IMR-90 (cell line): ENCODE results near the gene DLL1. TPM values are rescaled to one million over a fixed set of nuclear protein-coding genes. Genes with fewer than 3 reads are reported as not detected.

Source experiments
- ATAC-seq: fragments of 200-7000 bp; cut with Tn5 transposase; 2 replicates; pipeline ENCODE4 v1.9.1; 2020; ENCODE audit warnings: low read depth, mild to moderate bottlenecking, moderate library complexity
- BruUV-seq: library from RNA; stranded (reverse); fragments of 400-500 nt; replicated peaks from 2 replicates; lab custom pipeline; 2021; lab: Mats Ljungman, UMichigan
- CTCF ChIA-PET: fragments of 300-600 bp; formaldehyde crosslinking; extraction: SDS; loops from one replicate; lab custom pipeline; 2021; ENCODE audit warnings: antibody characterized with exemption; lab: Yijun Ruan, JAX
- POLR2A ChIA-PET: fragments of 300-600 bp; sonication (Branson Sonifier 250); formaldehyde crosslinking; loops from one replicate; lab custom pipeline; 2022; ENCODE audit warnings: antibody characterized with exemption; ENCODE audit not compliant: unreplicated experiment; lab: Charles Lee
- DNase-seq: peaks from one replicate; pipeline ENCODE4 v3.0.0; 2013
- H2AFZ ChIP-seq: replicated peaks from 2 replicates; pipeline ENCODE3; 2013; ENCODE audit warnings: low read length, mild to moderate bottlenecking; ENCODE audit not compliant: poor library complexity
- H2AK5ac ChIP-seq: 2 replicates; pipeline ENCODE4 v1.6.1; 2013; ENCODE audit warnings: low read depth, low read length, inconsistent platforms
- H2AK9ac ChIP-seq: replicated peaks from 2 replicates; pipeline ENCODE3; 2013; ENCODE audit warnings: mild to moderate bottlenecking, low read depth, low read length, moderate library complexity; ENCODE audit not compliant: poor library complexity
- H2BK120ac ChIP-seq: 2 replicates; pipeline ENCODE4 v1.6.1; 2013; ENCODE audit warnings: low read depth, low read length, inconsistent platforms
- H2BK15ac ChIP-seq: 3 replicates; pipeline ENCODE4 v1.6.1; 2013; ENCODE audit warnings: low read depth, low read length, inconsistent platforms
- H2BK20ac ChIP-seq: 2 replicates; pipeline ENCODE4 v1.6.1; 2013; ENCODE audit warnings: low read depth, mild to moderate bottlenecking, inconsistent platforms, low read length, moderate library complexity
- H2BK5ac ChIP-seq: 2 replicates; pipeline ENCODE4 v1.6.1; 2013; ENCODE audit warnings: mild to moderate bottlenecking, low read depth, low read length, inconsistent platforms; ENCODE audit not compliant: poor library complexity, severe bottlenecking
- H3K14ac ChIP-seq: replicated peaks from 2 replicates; pipeline ENCODE4 v1.6.1; 2013; ENCODE audit warnings: low read depth, low read length, inconsistent platforms
- H3K18ac ChIP-seq: 2 replicates; pipeline ENCODE4 v1.6.1; 2013; ENCODE audit warnings: low read depth, low read length, control low read depth
- H3K23ac ChIP-seq: 2 replicates; pipeline ENCODE4 v1.6.1; 2013; ENCODE audit warnings: low read depth, low read length, inconsistent platforms
- H3K27ac ChIP-seq: 2 replicates; pipeline ENCODE4 v1.5.1; 2013; ENCODE audit warnings: mild to moderate bottlenecking, control low read depth, low read length; ENCODE audit not compliant: insufficient read depth
- H3K27me3 ChIP-seq: 2 replicates; pipeline ENCODE4 v1.6.1; 2013; ENCODE audit warnings: low read length; ENCODE audit not compliant: control insufficient read depth, insufficient read depth
- H3K36me3 ChIP-seq: 2 replicates; pipeline ENCODE4 v1.6.1; 2013; ENCODE audit warnings: low read length, mixed read lengths; ENCODE audit not compliant: control insufficient read depth, insufficient read depth
- H3K4ac ChIP-seq: 2 replicates; pipeline ENCODE4 v1.6.1; 2013; ENCODE audit warnings: low read depth, low read length, inconsistent platforms
- H3K4me1 ChIP-seq: 2 replicates; pipeline ENCODE4 v1.6.1; 2013; ENCODE audit warnings: low read length, mixed read lengths; ENCODE audit not compliant: control insufficient read depth, insufficient read depth
- H3K4me2 ChIP-seq: 2 replicates; pipeline ENCODE4 v1.6.1; 2013; ENCODE audit warnings: low read depth, mild to moderate bottlenecking, control low read depth, low read length, moderate library complexity
- H3K4me3 ChIP-seq: 2 replicates; pipeline ENCODE4 v1.5.1; 2013; ENCODE audit warnings: low read depth, mild to moderate bottlenecking, control low read depth, low read length, moderate library complexity; ENCODE audit not compliant: insufficient read depth
- H3K56ac ChIP-seq: 2 replicates; pipeline ENCODE4 v1.6.1; 2013; ENCODE audit warnings: low read length, inconsistent platforms; ENCODE audit not compliant: insufficient read depth; ENCODE audit errors: extremely low read depth
- H3K79me1 ChIP-seq, 2 experiments: 2 replicates each; pipeline ENCODE4 v1.6.1; 2013; ENCODE audit warnings: low read length in 2 of 2, inconsistent platforms in 1 of 2, low read depth in 1 of 2
- H3K9ac ChIP-seq: 2 replicates; pipeline ENCODE4 v1.6.1; 2013; ENCODE audit warnings: low read depth, low read length, control low read depth
- H3K9me1 ChIP-seq: 2 replicates; pipeline ENCODE4 v1.6.1; 2013; ENCODE audit warnings: low read length, inconsistent platforms; ENCODE audit not compliant: insufficient read depth
- H3K9me3 ChIP-seq: 2 replicates; pipeline ENCODE4 v1.6.1; 2013; ENCODE audit warnings: low read length; ENCODE audit not compliant: control insufficient read depth, insufficient read depth
- H4K20me1 ChIP-seq: 2 replicates; pipeline ENCODE4 v1.6.1; 2013; ENCODE audit warnings: low read length, inconsistent platforms; ENCODE audit not compliant: insufficient read depth
- H4K5ac ChIP-seq: 2 replicates; pipeline ENCODE4 v1.6.1; 2013; ENCODE audit warnings: mild to moderate bottlenecking, low read depth, low read length, control low read depth
- H4K8ac ChIP-seq, 2 experiments: 2 replicates each; pipeline ENCODE4 v1.6.1; 2013; ENCODE audit warnings: low read depth in 2 of 2, low read length in 2 of 2, control low read depth in 1 of 2, inconsistent platforms in 1 of 2
- H4K91ac ChIP-seq: 2 replicates; pipeline ENCODE4 v1.6.1; 2013; ENCODE audit warnings: low read depth, low read length, inconsistent platforms; ENCODE audit not compliant: insufficient read depth
- BHLHE40 ChIP-seq: fragments of 150-350 bp; IDR thresholded peaks from 2 replicates; pipeline ENCODE4 v1.6.1; 2016; ENCODE audit warnings: mild to moderate bottlenecking, low read depth, low read length
- CEBPB ChIP-seq: IDR thresholded peaks from 2 replicates; pipeline ENCODE4 v1.6.1; 2012; ENCODE audit warnings: low read depth, low read length, improper control_type of control experiment
- CHD1 ChIP-seq: IDR thresholded peaks from 2 replicates; pipeline ENCODE4 v1.6.1; 2012; ENCODE audit warnings: low read depth, low read length, improper control_type of control experiment
- FOS ChIP-seq: fragments of 150-350 bp; IDR thresholded peaks from 2 replicates; pipeline ENCODE4 v1.6.1; 2016; ENCODE audit warnings: low read depth, low read length
- MAFK ChIP-seq: IDR thresholded peaks from 2 replicates; pipeline ENCODE4 v1.6.1; 2012; ENCODE audit warnings: low read depth, low read length, improper control_type of control experiment
- MAZ ChIP-seq: IDR thresholded peaks from 2 replicates; pipeline ENCODE4 v1.6.1; 2012; ENCODE audit warnings: low read depth, mild to moderate bottlenecking, low read length, improper control_type of control experiment, moderate library complexity, borderline replicate concordance
- MXI1 ChIP-seq: IDR thresholded peaks from 2 replicates; pipeline ENCODE4 v1.6.1; 2012; ENCODE audit warnings: low read depth, mild to moderate bottlenecking, low read length, moderate library complexity, borderline replicate concordance
- NFE2L2 ChIP-seq: fragments of 150-350 bp; IDR thresholded peaks from 2 replicates; pipeline ENCODE4 v1.6.1; 2016; ENCODE audit warnings: low read depth, mild to moderate bottlenecking, low read length
- POLR2A ChIP-seq: IDR thresholded peaks from 2 replicates; pipeline ENCODE4 v1.6.1; 2012; ENCODE audit warnings: mild to moderate bottlenecking, low read depth, low read length
- RAD21 ChIP-seq: IDR thresholded peaks from 2 replicates; pipeline ENCODE4 v1.6.1; 2012; ENCODE audit warnings: low read length, improper control_type of control experiment
- RCOR1 ChIP-seq: IDR thresholded peaks from 2 replicates; pipeline ENCODE4 v1.6.1; 2012; ENCODE audit warnings: mild to moderate bottlenecking, low read length, improper control_type of control experiment; ENCODE audit not compliant: insufficient replicate concordance
- RFX5 ChIP-seq: IDR thresholded peaks from 2 replicates; pipeline ENCODE4 v1.8.0; 2012; ENCODE audit warnings: low read depth, mild to moderate bottlenecking, low read length, moderate library complexity
- SMC3 ChIP-seq: fragments of 150-350 bp; IDR thresholded peaks from 2 replicates; pipeline ENCODE4 v1.6.1; 2016; ENCODE audit warnings: low read depth, mild to moderate bottlenecking, antibody characterized with exemption, low read length, moderate library complexity
- WGBS, 2 experiments: methylation state at CpG; one replicate each; pipeline versions ENCODE4 v1.1.5 to v1.1.7; 2013; ENCODE audit warnings: missing lambda C conversion rate in 2 of 2; ENCODE audit not compliant: insufficient read length in 1 of 2; ENCODE audit errors: extremely low coverage in 2 of 2; 5-methylcytosine and 5-hydroxymethylcytosine counted together
- dilution Hi-C: fragments of 300-500 bp; cut with HindIII; formaldehyde crosslinking; loops from one replicate; pipeline ENCODE4 v1.14.3; 2018; ENCODE audit warnings: low sequenced_read_pairs; ENCODE audit not compliant: unreplicated experiment
- in situ Hi-C: fragments of 300-500 bp; cut with MboI; formaldehyde crosslinking; loops from 3 replicates; pipeline ENCODE4 v1.14.3; 2019; ENCODE audit warnings: low sequenced_read_pairs, inconsistent platforms, mixed read lengths
- intact Hi-C: fragments of 100-400 bp; cut with micrococcal nuclease; formaldehyde crosslinking; loops from 2 replicates; pipeline ENCODE4 v1.10.0; 2022
- polyA plus RNA-seq, 3 experiments: library from polyadenylated mRNA; depleted of rRNA; stranded (reverse); fragments of >200 nt; gene quantifications; 2 replicates each; pipeline ENCODE4 v1.2.3, GENCODE V29; 2012; ENCODE audit warnings: low replicate concordance in 1 of 3
- total RNA-seq: library from RNA; depleted of rRNA; stranded (reverse); fragments of >200 nt; gene quantifications from 2 replicates; pipeline ENCODE4 v1.2.3, GENCODE V29; 2012
- TF ChIP-seq, protein P1 (sequence below): fragments of 150-350 bp; IDR thresholded peaks from 2 replicates; pipeline ENCODE4 v1.6.1; 2017; ENCODE audit warnings: mild to moderate bottlenecking, antibody characterized with exemption, low read length, low read depth
- TF ChIP-seq, protein P2 (sequence below): conservative IDR thresholded peaks from 2 replicates; pipeline ENCODE4 v1.5.1; 2012; ENCODE audit warnings: mild to moderate bottlenecking, low read depth, low read length, improper control_type of control experiment
- TF ChIP-seq, protein P3 (sequence below): fragments of 150-350 bp; IDR thresholded peaks from 2 replicates; pipeline ENCODE4 v1.6.1; 2016; ENCODE audit warnings: low read depth, mild to moderate bottlenecking, low read length, moderate library complexity, borderline replicate concordance

DLL1 gene
- total and polyA plus RNA-seq, 2 of the 4 experiments (the other 2 are of a cell fraction): under 0.01 to 0.31 TPM

DNA sequence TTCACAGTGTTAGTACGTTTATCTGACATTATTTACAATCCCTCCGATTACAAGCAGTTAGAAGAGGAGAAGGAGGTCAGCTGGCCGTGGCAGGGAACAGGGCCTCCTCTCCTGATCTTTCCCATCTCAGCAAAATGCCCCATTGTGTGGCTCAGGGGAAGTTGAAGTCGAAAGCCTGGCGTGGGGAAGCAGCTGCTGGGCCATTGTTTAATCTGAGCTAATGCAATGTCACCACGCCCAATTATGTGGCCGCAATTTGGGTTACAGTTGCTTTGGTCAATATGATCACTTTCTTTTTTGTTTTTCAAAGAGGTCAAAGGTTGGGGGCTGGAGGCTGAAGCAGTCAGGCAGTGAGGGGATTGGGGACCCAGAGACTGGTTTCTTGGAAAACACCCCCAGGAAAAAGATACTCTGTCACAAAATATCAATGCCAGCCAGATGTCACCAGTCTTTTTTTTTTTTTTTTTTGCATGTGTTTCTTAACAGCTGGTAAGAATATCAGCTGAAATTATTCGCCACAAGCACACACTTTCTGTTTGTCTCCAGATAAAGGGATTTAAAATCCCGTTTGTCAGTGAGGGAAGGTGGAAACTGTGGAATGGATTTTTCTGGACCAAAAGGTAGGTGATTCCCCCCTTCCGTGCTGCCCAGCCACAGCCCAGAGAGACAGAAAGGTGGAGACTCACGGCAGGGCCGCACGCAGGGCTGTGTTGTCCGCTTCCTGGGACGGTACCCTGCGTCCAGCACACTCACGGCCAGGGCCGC, 24.6 kb downstream of the DLL1 start:
- ATAC-seq (no peak), DNase-seq (no peak)
- no peak overlapping the region for H2BK5ac ChIP-seq
- no peak overlapping the region for H3K9ac ChIP-seq
- H3K4ac ChIP-seq: no peak overlapping the region
- ChIA-PET POLR2A (no interaction called here), CTCF (no interaction called here)
- WGBS, 2 experiments: no CpG with 5 or more reads among the region's 18 CpGs
- H2AFZ ChIP-seq: peak overlapping the region; percentile 58
- dilution Hi-C loops (no loop called here), in situ Hi-C loops (no loop called here), intact Hi-C loops (no loop called here)
- H3K14ac ChIP-seq: no peak overlapping the region
- TF ChIP-seq NFE2L2 (no peak), RCOR1 (no peak), RAD21 (no peak), FOS (no peak), BHLHE40 (no peak), MAZ (no peak), CEBPB (no peak), MAFK (no peak), MXI1 (no peak), RFX5 (no peak), SMC3 (no peak), CHD1 (no peak), POLR2A (no peak)
- TF ChIP-seq, protein P1, sequence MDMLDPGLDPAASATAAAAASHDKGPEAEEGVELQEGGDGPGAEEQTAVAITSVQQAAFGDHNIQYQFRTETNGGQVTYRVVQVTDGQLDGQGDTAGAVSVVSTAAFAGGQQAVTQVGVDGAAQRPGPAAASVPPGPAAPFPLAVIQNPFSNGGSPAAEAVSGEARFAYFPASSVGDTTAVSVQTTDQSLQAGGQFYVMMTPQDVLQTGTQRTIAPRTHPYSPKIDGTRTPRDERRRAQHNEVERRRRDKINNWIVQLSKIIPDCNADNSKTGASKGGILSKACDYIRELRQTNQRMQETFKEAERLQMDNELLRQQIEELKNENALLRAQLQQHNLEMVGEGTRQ: no peak
- TF ChIP-seq, protein P2, sequence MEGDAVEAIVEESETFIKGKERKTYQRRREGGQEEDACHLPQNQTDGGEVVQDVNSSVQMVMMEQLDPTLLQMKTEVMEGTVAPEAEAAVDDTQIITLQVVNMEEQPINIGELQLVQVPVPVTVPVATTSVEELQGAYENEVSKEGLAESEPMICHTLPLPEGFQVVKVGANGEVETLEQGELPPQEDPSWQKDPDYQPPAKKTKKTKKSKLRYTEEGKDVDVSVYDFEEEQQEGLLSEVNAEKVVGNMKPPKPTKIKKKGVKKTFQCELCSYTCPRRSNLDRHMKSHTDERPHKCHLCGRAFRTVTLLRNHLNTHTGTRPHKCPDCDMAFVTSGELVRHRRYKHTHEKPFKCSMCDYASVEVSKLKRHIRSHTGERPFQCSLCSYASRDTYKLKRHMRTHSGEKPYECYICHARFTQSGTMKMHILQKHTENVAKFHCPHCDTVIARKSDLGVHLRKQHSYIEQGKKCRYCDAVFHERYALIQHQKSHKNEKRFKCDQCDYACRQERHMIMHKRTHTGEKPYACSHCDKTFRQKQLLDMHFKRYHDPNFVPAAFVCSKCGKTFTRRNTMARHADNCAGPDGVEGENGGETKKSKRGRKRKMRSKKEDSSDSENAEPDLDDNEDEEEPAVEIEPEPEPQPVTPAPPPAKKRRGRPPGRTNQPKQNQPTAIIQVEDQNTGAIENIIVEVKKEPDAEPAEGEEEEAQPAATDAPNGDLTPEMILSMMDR: no peak
- TF ChIP-seq, protein P3, sequence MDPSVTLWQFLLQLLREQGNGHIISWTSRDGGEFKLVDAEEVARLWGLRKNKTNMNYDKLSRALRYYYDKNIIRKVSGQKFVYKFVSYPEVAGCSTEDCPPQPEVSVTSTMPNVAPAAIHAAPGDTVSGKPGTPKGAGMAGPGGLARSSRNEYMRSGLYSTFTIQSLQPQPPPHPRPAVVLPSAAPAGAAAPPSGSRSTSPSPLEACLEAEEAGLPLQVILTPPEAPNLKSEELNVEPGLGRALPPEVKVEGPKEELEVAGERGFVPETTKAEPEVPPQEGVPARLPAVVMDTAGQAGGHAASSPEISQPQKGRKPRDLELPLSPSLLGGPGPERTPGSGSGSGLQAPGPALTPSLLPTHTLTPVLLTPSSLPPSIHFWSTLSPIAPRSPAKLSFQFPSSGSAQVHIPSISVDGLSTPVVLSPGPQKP: no peak
- no peaks in the 10 kb centered on the region for H3K79me1 ChIP-seq
- no peak overlapping the region for H3K4me3 ChIP-seq
- no peak overlapping the region for H3K18ac ChIP-seq
- no peak overlapping the region for H2BK120ac ChIP-seq
- no peak overlapping the region for H2AK9ac ChIP-seq
- H3K36me3 ChIP-seq: no peaks in the 10 kb centered on the region
- no peak overlapping the region for H2BK20ac ChIP-seq
- H3K27ac ChIP-seq: no peak overlapping the region
- no peak overlapping the region for H4K5ac ChIP-seq
- peaks cover 9% of the 10 kb centered on the region for H3K4me1 ChIP-seq
- no peak overlapping the region for H4K91ac ChIP-seq
- no peak overlapping the region; the same call in 1 of the 2 replicates for H3K4me2 ChIP-seq
- no peak overlapping the region for H3K56ac ChIP-seq
- H3K9me3 ChIP-seq: no peaks in the 10 kb centered on the region
- H2BK15ac ChIP-seq: no peak overlapping the region
- no peaks in the 10 kb centered on the region for H4K20me1 ChIP-seq
- peaks cover 5% of the 10 kb centered on the region; the same call in 1 of the 2 replicates for H3K27me3 ChIP-seq
- no peak overlapping the region for H4K8ac ChIP-seq
- no peaks in the 10 kb centered on the region for H3K9me1 ChIP-seq
- no peak overlapping the region for H3K23ac ChIP-seq
- no peak overlapping the region for H2AK5ac ChIP-seq
- no TSS peak for BruUV-seq
